Karpas-422 (cell line): ENCODE data around the gene STS. TPM values are rescaled to one million over a fixed set of nuclear protein-coding genes. Genes with fewer than 3 reads are reported as not detected.

Source experiments
- DNase-seq: peaks from one replicate; pipeline ENCODE4 v3.0.0-alpha.2; 2015
- H2AFZ ChIP-seq: fragments of 200-600 bp; sonication (generic); 2 replicates; pipeline ENCODE4 v1.6.1; 2014; ENCODE audit warnings: antibody characterized with exemption, low read length, mixed read lengths
- H3K27ac ChIP-seq: fragments of 200-600 bp; sonication (generic); 2 replicates; pipeline ENCODE4 v1.5.1; 2014; ENCODE audit warnings: mild to moderate bottlenecking, low read length, moderate library complexity
- H3K27me3 ChIP-seq: fragments of 200-600 bp; sonication (generic); 2 replicates; pipeline ENCODE4 v1.6.1; 2014; ENCODE audit warnings: low read length, mixed read lengths
- H3K36me3 ChIP-seq: fragments of 200-600 bp; sonication (generic); 2 replicates; pipeline ENCODE4 v1.6.1; 2014; ENCODE audit warnings: low read length, mixed read lengths; ENCODE audit not compliant: insufficient read depth
- H3K4me1 ChIP-seq: fragments of 200-600 bp; sonication (generic); 2 replicates; pipeline ENCODE4 v1.6.1; 2014; ENCODE audit warnings: mild to moderate bottlenecking, low read length, mixed read lengths
- H3K4me2 ChIP-seq: fragments of 200-600 bp; sonication (generic); 2 replicates; pipeline ENCODE4 v1.6.1; 2014; ENCODE audit warnings: low read length, low read depth, mild to moderate bottlenecking; ENCODE audit not compliant: poor library complexity, severe bottlenecking
- H3K4me3 ChIP-seq: fragments of 200-600 bp; sonication (generic); 2 replicates; pipeline ENCODE4 v1.5.1; 2014; ENCODE audit warnings: mild to moderate bottlenecking, antibody characterized with exemption, low read length, mixed read lengths
- H3K79me2 ChIP-seq: fragments of 200-600 bp; sonication (generic); 2 replicates; pipeline ENCODE4 v1.6.1; 2014; ENCODE audit warnings: mild to moderate bottlenecking, low read length, mixed read lengths
- H3K9ac ChIP-seq: fragments of 200-600 bp; sonication (generic); 2 replicates; pipeline ENCODE4 v1.6.0; 2014; ENCODE audit warnings: low read length
- H3K9me2 ChIP-seq: fragments of 200-600 bp; sonication (generic), shearing (Covaris generic); replicated peaks from 2 replicates; pipeline ENCODE4 v1.6.0; 2014; ENCODE audit warnings: mild to moderate bottlenecking, low read length, moderate library complexity; ENCODE audit not compliant: insufficient read depth
- H3K9me3 ChIP-seq: fragments of 300-700, 200-600 bp; sonication (generic); 2 replicates; pipeline ENCODE4 v1.6.1; 2014; ENCODE audit warnings: low read length, mixed read lengths
- H4K20me1 ChIP-seq: fragments of 200-600 bp; sonication (generic); 2 replicates; pipeline ENCODE4 v1.6.1; 2014; ENCODE audit warnings: mild to moderate bottlenecking, antibody characterized with exemption, low read length, low read depth; ENCODE audit not compliant: insufficient read depth
- total RNA-seq: library from RNA; depleted of rRNA; stranded (reverse); fragments of >200 nt; shearing (Covaris generic); gene quantifications from 2 replicates; pipeline ENCODE4 v1.2.3, GENCODE V29; 2014; ENCODE audit warnings: low replicate concordance

STS gene
- total RNA-seq, 1 experiment from 2014 or later = 28.5 TPM

GRCh38 chrX:7110821-7111276, 36.7 kb upstream of the STS start:
- Histone ChIP-seq H3K4me2 (peak overlapping the region; percentile 88), H3K27ac (peak overlapping the region; percentile 100), H4K20me1 (no peaks in the 10 kb centered on the region), H3K79me2 (peaks cover 48% of the 10 kb centered on the region), H3K9me3 (no peaks in the 10 kb centered on the region), H3K4me3 (peak overlapping the region; percentile 69), H3K4me1 (peaks cover 91% of the 10 kb centered on the region), H3K27me3 (no peaks in the 10 kb centered on the region), H3K9ac (peak overlapping the region; percentile 92), H3K9me2 (no peaks in the 10 kb centered on the region), H3K36me3 (no peaks in the 10 kb centered on the region), H2AFZ (no peak overlapping the region)
- DNase-seq = peak; percentile 97

DNA sequence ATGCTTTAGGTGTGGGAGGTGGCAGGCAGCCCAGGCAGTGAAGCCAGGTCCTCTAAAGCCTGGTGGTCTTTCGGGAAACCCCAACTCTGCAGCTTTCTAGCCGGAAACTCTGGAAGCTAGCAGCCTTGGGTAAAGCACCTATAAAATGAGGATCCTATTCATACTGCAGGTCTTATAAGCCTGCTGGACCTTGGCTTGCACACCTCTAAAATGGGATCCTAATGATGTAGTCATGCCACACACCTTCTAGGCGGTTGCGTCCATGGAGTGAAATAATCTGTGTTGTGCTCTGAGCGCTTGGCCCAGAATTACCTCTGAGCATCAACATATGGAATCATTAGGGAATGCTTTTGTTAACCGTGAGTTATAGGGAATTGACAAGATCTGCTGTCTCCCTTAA, 36.0 kb upstream of the STS start:
- no peak overlapping the region for H2AFZ ChIP-seq
- DNase-seq = peak; percentile 79
- peaks cover 97% of the 10 kb centered on the region for H3K4me1 ChIP-seq
- H4K20me1 ChIP-seq = no peaks in the 10 kb centered on the region
- H3K9ac ChIP-seq = peak overlapping the region; percentile 91
- H3K4me3 ChIP-seq = peak overlapping the region; percentile 69
- no peaks in the 10 kb centered on the region for H3K27me3 ChIP-seq
- H3K9me2 ChIP-seq = no peaks in the 10 kb centered on the region
- H3K27ac ChIP-seq = peak overlapping the region; percentile 100
- H3K79me2 ChIP-seq = peaks cover 50% of the 10 kb centered on the region
- no peaks in the 10 kb centered on the region for H3K9me3 ChIP-seq
- H3K4me2 ChIP-seq = peak overlapping the region; percentile 88
- H3K36me3 ChIP-seq = 0 out of 2 replicates have a peak, but pooled peaks cover under 1% of the 10 kb centered on the region

- H3K79me2 ChIP-seq = peaks cover 51% of the 10 kb centered on the region
- no peaks in the 10 kb centered on the region for H3K9me2 ChIP-seq
- H3K9me3 ChIP-seq = no peaks in the 10 kb centered on the region
- H3K36me3 ChIP-seq = peaks cover 6% of the 10 kb centered on the region; the same call in 1 of the 2 replicates
- H3K4me2 ChIP-seq = peak overlapping the region; percentile 88
- H3K27ac ChIP-seq = peak overlapping the region; percentile 100
- peak; percentile 90 for DNase-seq
- no peak overlapping the region for H2AFZ ChIP-seq
- H3K9ac ChIP-seq = peak overlapping the region; percentile 91
- no peaks in the 10 kb centered on the region for H4K20me1 ChIP-seq
- no peaks in the 10 kb centered on the region for H3K27me3 ChIP-seq
- H3K4me1 ChIP-seq = peaks cover 98% of the 10 kb centered on the region
- peak overlapping the region; percentile 69 for H3K4me3 ChIP-seq
Measured at GRCh38 chrX:7112071-7112470, 35.4 kb upstream of the STS start.

GRCh38 chrX:7115557-7115956, 32.0 kb upstream of the STS start:
- Histone ChIP-seq H3K9me3 (no peaks in the 10 kb centered on the region), H3K27ac (peak overlapping the region; percentile 100), H3K4me1 (peaks cover 98% of the 10 kb centered on the region), H3K9me2 (no peaks in the 10 kb centered on the region), H3K9ac (peak overlapping the region; percentile 28), H3K79me2 (peaks cover 67% of the 10 kb centered on the region), H3K27me3 (no peaks in the 10 kb centered on the region), H2AFZ (no peak overlapping the region), H4K20me1 (no peaks in the 10 kb centered on the region), H3K36me3 (peaks cover 11% of the 10 kb centered on the region; the same call in 1 of the 2 replicates), H3K4me2 (peak overlapping the region; percentile 39), H3K4me3 (no peak overlapping the region)
- no peak for DNase-seq

DNA sequence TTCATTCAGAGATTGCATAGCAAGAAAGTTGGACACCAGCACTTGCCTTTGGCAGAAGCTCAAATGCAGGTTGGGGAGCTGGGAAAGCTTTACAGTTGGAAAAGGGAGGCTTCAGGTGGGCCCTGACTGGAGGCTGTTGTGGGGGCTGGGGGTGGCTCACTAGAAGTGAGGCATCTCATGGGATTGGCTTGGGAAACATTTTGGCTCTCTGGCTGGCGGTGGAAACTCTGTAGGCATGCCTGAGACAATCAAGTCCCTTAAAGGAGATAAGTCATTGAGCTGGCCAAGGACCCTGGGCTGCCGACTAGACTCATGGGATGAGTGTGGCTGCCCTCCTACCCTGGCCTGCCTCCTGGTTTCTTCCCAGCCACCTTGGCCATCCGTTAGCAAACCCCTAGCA, 31.4 kb upstream of the STS start:
- peaks cover 100% of the 10 kb centered on the region for H3K4me1 ChIP-seq
- no peaks in the 10 kb centered on the region for H4K20me1 ChIP-seq
- peaks cover 11% of the 10 kb centered on the region; the same call in 1 of the 2 replicates for H3K36me3 ChIP-seq
- peak overlapping the region; percentile 100 for H3K27ac ChIP-seq
- H2AFZ ChIP-seq = no peak overlapping the region
- no peaks in the 10 kb centered on the region for H3K27me3 ChIP-seq
- H3K4me2 ChIP-seq = no peak overlapping the region
- no peak overlapping the region for H3K4me3 ChIP-seq
- H3K9me3 ChIP-seq = no peaks in the 10 kb centered on the region
- H3K9ac ChIP-seq = peak overlapping the region; percentile 17; the same call in 1 of the 2 replicates
- no peaks in the 10 kb centered on the region for H3K9me2 ChIP-seq
- no peak for DNase-seq
- H3K79me2 ChIP-seq = peaks cover 73% of the 10 kb centered on the region

DNA sequence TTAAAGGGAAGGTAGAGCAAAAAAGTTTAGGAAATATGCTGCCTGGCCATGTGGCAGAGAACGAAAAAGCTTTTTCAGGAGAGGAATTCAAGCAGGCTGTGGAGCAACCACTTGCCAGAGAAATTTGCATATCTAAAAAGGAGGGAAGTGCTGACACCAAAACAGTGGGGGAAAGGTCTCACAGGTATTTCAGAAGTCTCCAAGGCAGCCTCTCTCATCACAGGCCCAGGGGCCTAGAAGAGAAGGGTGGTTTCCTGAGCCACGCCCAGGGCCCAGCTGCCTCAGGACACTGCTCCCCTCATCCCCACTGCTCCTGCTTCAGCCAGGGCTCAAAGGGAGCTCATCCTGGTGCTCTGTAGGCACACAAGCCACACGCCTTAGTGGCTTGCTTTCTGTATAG, 29.9 kb upstream of the STS start:
- H3K4me1 ChIP-seq = peaks cover 100% of the 10 kb centered on the region
- H3K9ac ChIP-seq = peak overlapping the region; percentile 55
- peak; percentile 83 for DNase-seq
- no peaks in the 10 kb centered on the region for H3K27me3 ChIP-seq
- H3K4me2 ChIP-seq = peak overlapping the region; percentile 61
- H3K9me2 ChIP-seq = no peaks in the 10 kb centered on the region
- H3K36me3 ChIP-seq = peaks cover 11% of the 10 kb centered on the region; the same call in 1 of the 2 replicates
- no peak overlapping the region for H2AFZ ChIP-seq
- H4K20me1 ChIP-seq = no peaks in the 10 kb centered on the region
- peaks cover 88% of the 10 kb centered on the region for H3K79me2 ChIP-seq
- peak overlapping the region; percentile 25; the same call in 1 of the 2 replicates for H3K4me3 ChIP-seq
- peak overlapping the region; percentile 100 for H3K27ac ChIP-seq
- no peaks in the 10 kb centered on the region for H3K9me3 ChIP-seq

GRCh38 chrX:7119950-7120877, 27.3 kb upstream of the STS start:
- Histone ChIP-seq H3K27me3 (no peaks in the 10 kb centered on the region), H3K4me3 (no peak overlapping the region), H3K9ac (peak overlapping the region; percentile 55), H3K9me3 (no peaks in the 10 kb centered on the region), H3K9me2 (no peaks in the 10 kb centered on the region), H3K27ac (peak overlapping the region; percentile 100), H3K79me2 (peaks cover 94% of the 10 kb centered on the region), H4K20me1 (no peaks in the 10 kb centered on the region), H3K4me2 (peak overlapping the region; percentile 61), H3K4me1 (peaks cover 93% of the 10 kb centered on the region), H3K36me3 (peaks cover 12% of the 10 kb centered on the region; the same call in 1 of the 2 replicates), H2AFZ (no peak overlapping the region)
- no peak for DNase-seq

GRCh38 chrX:7120878-7121219, 26.7 kb upstream of the STS start:
- Histone ChIP-seq H3K9ac (peak overlapping the region; percentile 20; the same call in 1 of the 2 replicates), H3K27me3 (no peaks in the 10 kb centered on the region), H3K4me2 (peak overlapping the region; percentile 1), H3K36me3 (peaks cover 15% of the 10 kb centered on the region; the same call in 1 of the 2 replicates), H3K9me3 (no peaks in the 10 kb centered on the region), H3K79me2 (peaks cover 96% of the 10 kb centered on the region), H4K20me1 (no peaks in the 10 kb centered on the region), H3K4me3 (no peak overlapping the region), H2AFZ (no peak overlapping the region), H3K27ac (peak overlapping the region; percentile 100), H3K4me1 (peaks cover 86% of the 10 kb centered on the region), H3K9me2 (no peaks in the 10 kb centered on the region)
- no peak for DNase-seq
